Subcutaneous abdominal adipose tissue (tissue), 5 donors: Measurements from ENCODE around the gene TMEM119.
"Not testable (repeated sequence)": the region's sequence is repeated elsewhere in the genome, so short reads cannot be mapped to it uniquely, and the experiment has no call there.

ENCODE experiments used
- H3K27ac ChIP-seq: one replicate; pipeline ENCODE4 v1.7.0; 2013; ENCODE audit warnings: low read depth, mild to moderate bottlenecking, inconsistent platforms, low read length, moderate library complexity
- H3K27me3 ChIP-seq, 5 donors: one replicate each; pipeline ENCODE4 v1.7.0; 2013; ENCODE audit warnings: low read length in 5 of 5, inconsistent platforms in 1 of 5; ENCODE audit not compliant: control insufficient read depth in 5 of 5, insufficient read depth in 4 of 5
- H3K36me3 ChIP-seq, 5 donors: one replicate each; pipeline ENCODE4 v1.7.0; 2013; ENCODE audit warnings: low read length in 5 of 5; ENCODE audit not compliant: control insufficient read depth in 5 of 5, insufficient read depth in 5 of 5
- H3K4me1 ChIP-seq, 5 donors: one replicate each; pipeline ENCODE4 v1.7.0; 2013; ENCODE audit warnings: low read length in 5 of 5, mild to moderate bottlenecking in 3 of 5, moderate library complexity in 1 of 5; ENCODE audit not compliant: control insufficient read depth in 5 of 5, insufficient read depth in 5 of 5
- H3K4me3 ChIP-seq, 5 donors: one replicate each; pipeline ENCODE4 v1.7.0; 2013; ENCODE audit warnings: low read length in 5 of 5, low read depth in 1 of 5
- H3K9ac ChIP-seq, 5 donors: one replicate each; pipeline ENCODE4 v1.7.0; 2013; ENCODE audit warnings: low read length in 5 of 5, mild to moderate bottlenecking in 4 of 5, moderate library complexity in 3 of 5
- H3K9me3 ChIP-seq, 5 donors: one replicate each; pipeline ENCODE4 v1.7.0; 2013; ENCODE audit warnings: low read length in 5 of 5; ENCODE audit not compliant: control insufficient read depth in 5 of 5
- donor health status: healthy.
- donor health status: healthy.
- donor health status: healthy.
- donor health status: healthy.
- donor health status: healthy.

Gene TMEM119

GRCh38 chr12:108575199-108575912, 22.5 kb downstream of the TMEM119 start:
- H3K4me1 ChIP-seq = peaks cover 0 to 8% (median 2%) of the 10 kb centered on the region in 5 donors
- no peak overlapping the region for H3K9ac ChIP-seq
- H3K4me3 ChIP-seq = no peak overlapping the region
- H3K27me3 ChIP-seq = no peaks in the 10 kb centered on the region
- peaks cover 0 to 2% (median 0%) of the 10 kb centered on the region in 5 donors for H3K36me3 ChIP-seq
- no peaks in the 10 kb centered on the region for H3K9me3 ChIP-seq
- H3K27ac ChIP-seq = no peak overlapping the region

DNA sequence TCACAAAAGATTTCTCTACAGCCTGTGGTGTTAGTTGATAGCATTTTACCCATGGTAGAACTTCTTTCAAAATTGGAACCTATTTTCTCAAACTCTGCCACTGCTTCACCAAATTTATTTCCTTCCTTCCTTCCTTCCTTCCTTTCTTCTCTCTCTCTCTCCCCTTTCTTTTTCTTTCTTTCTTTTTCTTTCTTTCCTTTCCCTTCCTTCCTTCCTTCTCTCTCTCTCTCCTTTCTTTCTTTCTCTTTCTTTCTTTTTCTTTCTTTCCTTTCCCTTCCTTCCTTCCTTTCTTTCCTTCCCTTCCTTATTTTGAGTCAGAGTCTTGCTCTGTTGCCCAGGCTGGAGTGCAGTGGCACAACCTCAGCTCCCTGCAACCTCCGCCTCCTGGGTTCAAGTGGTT, 23.6 kb downstream of the TMEM119 start:
- not testable (repeated sequence) for H3K36me3 ChIP-seq, H3K9me3 ChIP-seq, H3K9ac ChIP-seq, H3K27ac ChIP-seq, H3K4me1 ChIP-seq, H3K4me3 ChIP-seq, H3K27me3 ChIP-seq

DNA sequence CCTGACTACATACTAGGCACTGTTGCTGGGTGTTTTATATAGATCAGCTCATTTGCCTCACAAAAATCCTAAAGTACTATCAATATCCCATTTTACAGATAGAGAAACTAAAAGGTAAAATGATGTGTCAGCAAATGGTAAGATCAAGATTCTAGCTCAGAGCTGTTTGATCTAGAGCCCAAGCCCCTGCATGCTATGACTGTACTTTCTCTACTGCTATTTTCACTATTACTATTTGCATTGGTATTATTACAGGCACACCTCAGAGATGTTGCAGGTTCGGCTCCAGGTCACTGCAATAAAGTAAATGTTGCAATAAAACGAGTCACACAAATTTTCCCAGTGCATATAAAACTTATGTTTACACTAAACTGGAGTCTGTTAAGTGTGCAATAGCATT, 24.6 kb downstream of the TMEM119 start:
- H3K4me1 ChIP-seq = peaks cover 0 to 8% (median 0%) of the 10 kb centered on the region in 5 donors
- no peak overlapping the region for H3K27ac ChIP-seq
- H3K4me3 ChIP-seq = no peak overlapping the region
- no peaks in the 10 kb centered on the region for H3K9me3 ChIP-seq
- H3K27me3 ChIP-seq = no peaks in the 10 kb centered on the region
- peaks cover 1 to 17% (median 15%) of the 10 kb centered on the region in 5 donors for H3K36me3 ChIP-seq
- H3K9ac ChIP-seq = no peak overlapping the region

DNA sequence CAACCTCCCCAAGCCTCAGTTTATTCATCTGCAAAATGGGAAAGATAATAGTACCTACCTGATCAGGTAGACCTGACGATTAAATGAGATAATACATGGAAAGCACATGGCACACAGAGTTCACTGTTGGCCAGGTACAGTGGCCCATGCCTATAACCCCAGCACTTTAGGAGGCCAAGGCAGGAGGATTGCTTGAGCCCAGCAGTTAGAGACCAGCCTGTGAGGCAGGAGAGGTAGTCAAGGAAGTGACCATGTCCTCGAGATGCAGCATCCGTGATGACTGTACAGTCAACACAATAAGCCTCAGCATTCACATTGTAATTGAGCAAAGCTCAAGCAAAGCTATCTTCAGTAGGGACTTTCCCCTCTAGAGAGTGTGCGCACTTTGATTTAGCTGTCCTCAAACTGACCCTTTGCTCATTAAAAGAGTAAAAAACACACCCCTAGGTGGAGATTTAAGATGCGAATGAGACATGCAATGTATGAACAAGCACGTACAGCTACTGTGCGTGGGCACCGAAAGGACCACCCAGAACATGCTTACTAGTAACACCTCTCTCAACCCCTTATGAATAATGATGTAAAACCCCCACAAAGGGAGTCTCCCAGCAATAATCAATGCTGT, 25.6 kb downstream of the TMEM119 start:
- Histone ChIP-seq H3K9ac (no peak overlapping the region), H3K9me3 (no peaks in the 10 kb centered on the region), H3K36me3 (peaks cover 12 to 28% (median 25%) of the 10 kb centered on the region in 5 donors), H3K4me1 (peaks cover 0 to 10% (median under 1%) of the 10 kb centered on the region in 5 donors), H3K27me3 (no peaks in the 10 kb centered on the region), H3K4me3 (no peak overlapping the region), H3K27ac (no peak overlapping the region)

- peaks cover 0 to 16% (median 6%) of the 10 kb centered on the region in 5 donors for H3K4me1 ChIP-seq
- H3K9me3 ChIP-seq = no peaks in the 10 kb centered on the region
- no peak overlapping the region for H3K27ac ChIP-seq
- no peak overlapping the region for H3K9ac ChIP-seq
- H3K27me3 ChIP-seq = no peaks in the 10 kb centered on the region
- no peak overlapping the region for H3K4me3 ChIP-seq
- H3K36me3 ChIP-seq = peaks cover 16 to 34% (median 31%) of the 10 kb centered on the region in 5 donors
Observed at GRCh38 chr12:108571609-108572165, 26.2 kb downstream of the TMEM119 start.

- Histone ChIP-seq H3K9ac (no peak overlapping the region), H3K27me3 (no peaks in the 10 kb centered on the region), H3K4me3 (no peak overlapping the region), H3K27ac (no peak overlapping the region), H3K9me3 (no peaks in the 10 kb centered on the region), H3K4me1 (peaks cover 0 to 22% (median 10%) of the 10 kb centered on the region in 5 donors), H3K36me3 (peaks cover 16 to 41% (median 38%) of the 10 kb centered on the region in 5 donors)
Observed at GRCh38 chr12:108570743-108571608, 26.9 kb downstream of the TMEM119 start.

GRCh38 chr12:108568338-108569154, 29.3 kb downstream of the TMEM119 start:
- Histone ChIP-seq H3K27me3 (no peaks in the 10 kb centered on the region), H3K27ac (peak overlapping the region; percentile 70), H3K4me1 (peaks cover 0 to 35% (median 20%) of the 10 kb centered on the region in 5 donors), H3K9me3 (no peaks in the 10 kb centered on the region), H3K4me3 (no peak overlapping the region), H3K9ac (no peak overlapping the region), H3K36me3 (peaks cover 19 to 60% (median 54%) of the 10 kb centered on the region in 5 donors)

DNA sequence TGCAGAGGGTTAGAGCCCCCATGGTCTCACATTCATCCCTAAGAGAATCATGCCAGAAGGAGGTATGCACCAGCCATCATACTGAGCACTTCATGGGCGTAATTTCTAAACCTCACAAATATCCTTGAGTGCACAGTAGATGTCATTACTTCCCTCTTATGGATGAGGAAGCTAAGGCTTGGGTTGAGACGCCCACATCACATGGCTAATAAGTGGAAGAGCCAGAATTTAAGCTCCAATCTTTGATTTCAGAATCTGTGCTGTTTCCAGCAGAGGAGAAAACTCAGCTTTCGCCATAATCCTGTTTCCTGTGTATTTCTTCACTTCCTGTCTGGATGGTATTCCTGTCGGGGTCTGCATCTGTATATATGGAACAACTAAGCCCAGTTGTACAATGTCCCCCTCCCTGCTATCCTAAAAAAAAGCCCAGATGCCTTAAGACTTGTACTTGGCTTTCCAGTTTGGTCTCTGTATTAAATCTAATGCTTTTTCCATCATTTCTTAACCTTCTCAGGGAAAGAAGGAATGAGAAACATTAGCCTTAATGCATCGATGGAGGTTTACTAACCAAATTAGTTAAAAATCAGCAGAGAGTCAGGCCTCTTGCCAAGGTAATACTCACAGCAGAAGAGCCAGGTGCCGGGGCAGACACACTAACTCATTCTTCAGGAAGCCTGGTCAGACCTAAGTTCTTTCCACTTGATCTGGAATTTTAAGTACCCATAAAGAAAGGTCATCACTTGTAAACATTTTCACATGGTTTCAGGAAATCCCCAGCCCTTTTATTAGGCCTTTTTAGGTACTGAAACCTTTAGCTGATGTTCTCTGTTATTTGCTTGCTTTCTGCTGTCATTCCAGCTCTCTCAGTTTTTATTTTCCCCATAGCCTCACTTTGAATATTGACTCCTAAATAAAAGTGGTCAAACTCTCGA, 30.2 kb downstream of the TMEM119 start:
- H3K27ac ChIP-seq = peak overlapping the region; percentile 70
- H3K9ac ChIP-seq = no peak overlapping the region
- H3K36me3 ChIP-seq = peaks cover 19 to 60% (median 54%) of the 10 kb centered on the region in 5 donors
- no peak overlapping the region for H3K4me3 ChIP-seq
- H3K9me3 ChIP-seq = no peaks in the 10 kb centered on the region
- H3K4me1 ChIP-seq = peaks cover 0 to 43% (median 27%) of the 10 kb centered on the region in 5 donors
- no peaks in the 10 kb centered on the region for H3K27me3 ChIP-seq
